ENCODE data around the gene GEMIN5.
"Not testable (repeated sequence)": the region's sequence is repeated elsewhere in the genome, so short reads cannot be mapped to it uniquely, and the experiment has no call there.

GEMIN5 gene

DNA sequence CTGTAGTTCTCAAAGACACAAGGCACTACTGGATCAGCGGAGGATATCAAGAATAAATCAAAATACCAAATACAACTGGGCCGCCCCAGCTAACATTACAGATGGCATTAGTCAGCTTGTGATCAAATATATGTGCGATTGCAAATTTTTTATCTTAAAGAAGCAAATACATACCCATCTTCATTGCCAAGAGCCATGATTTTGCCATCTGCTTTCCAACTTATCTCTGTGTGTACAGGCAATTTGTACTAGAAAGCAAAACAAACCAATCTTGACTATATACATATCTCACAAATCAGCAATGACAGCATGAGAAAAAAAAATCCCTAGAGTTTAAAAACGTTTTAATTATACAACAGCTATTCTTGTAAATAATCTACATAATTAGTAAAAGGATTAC lies 20.3 kb downstream of the GEMIN5 start:
- H3K27ac ChIP-seq, result no peak overlapping the region
- TF ChIP-seq, protein P1, sequence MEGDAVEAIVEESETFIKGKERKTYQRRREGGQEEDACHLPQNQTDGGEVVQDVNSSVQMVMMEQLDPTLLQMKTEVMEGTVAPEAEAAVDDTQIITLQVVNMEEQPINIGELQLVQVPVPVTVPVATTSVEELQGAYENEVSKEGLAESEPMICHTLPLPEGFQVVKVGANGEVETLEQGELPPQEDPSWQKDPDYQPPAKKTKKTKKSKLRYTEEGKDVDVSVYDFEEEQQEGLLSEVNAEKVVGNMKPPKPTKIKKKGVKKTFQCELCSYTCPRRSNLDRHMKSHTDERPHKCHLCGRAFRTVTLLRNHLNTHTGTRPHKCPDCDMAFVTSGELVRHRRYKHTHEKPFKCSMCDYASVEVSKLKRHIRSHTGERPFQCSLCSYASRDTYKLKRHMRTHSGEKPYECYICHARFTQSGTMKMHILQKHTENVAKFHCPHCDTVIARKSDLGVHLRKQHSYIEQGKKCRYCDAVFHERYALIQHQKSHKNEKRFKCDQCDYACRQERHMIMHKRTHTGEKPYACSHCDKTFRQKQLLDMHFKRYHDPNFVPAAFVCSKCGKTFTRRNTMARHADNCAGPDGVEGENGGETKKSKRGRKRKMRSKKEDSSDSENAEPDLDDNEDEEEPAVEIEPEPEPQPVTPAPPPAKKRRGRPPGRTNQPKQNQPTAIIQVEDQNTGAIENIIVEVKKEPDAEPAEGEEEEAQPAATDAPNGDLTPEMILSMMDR (IDR thresholded peaks at IDR 0.05), result no peak
- no peak for TF ChIP-seq ZFX (IDR thresholded peaks at IDR 0.05; ENCODE audit: borderline replicate concordance)

DNA sequence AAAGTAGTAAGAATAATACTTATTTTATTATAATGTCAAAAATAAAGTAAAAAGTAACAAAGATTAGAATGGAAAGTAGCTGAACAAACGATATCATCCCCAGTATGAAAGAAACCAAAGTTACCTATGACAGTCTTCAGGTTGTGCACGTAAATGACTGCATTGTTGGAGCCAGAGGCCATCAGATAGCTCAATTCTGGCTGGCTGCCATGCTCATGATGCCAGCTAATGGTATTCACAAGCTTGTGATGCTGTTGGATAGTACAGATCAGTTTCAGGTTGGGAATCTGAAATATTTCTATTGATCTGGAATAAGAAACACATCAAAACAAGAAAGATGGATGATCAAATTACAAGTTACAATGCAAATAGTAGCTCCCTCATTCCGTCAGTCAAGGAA lies 21.1 kb downstream of the GEMIN5 start:
- TF ChIP-seq, protein P1 (IDR thresholded peaks at IDR 0.05), result no peak
- TF ChIP-seq ZFX (IDR thresholded peaks at IDR 0.05; ENCODE audit: borderline replicate concordance), result no peak
- H3K27ac ChIP-seq, result no peak overlapping the region

DNA sequence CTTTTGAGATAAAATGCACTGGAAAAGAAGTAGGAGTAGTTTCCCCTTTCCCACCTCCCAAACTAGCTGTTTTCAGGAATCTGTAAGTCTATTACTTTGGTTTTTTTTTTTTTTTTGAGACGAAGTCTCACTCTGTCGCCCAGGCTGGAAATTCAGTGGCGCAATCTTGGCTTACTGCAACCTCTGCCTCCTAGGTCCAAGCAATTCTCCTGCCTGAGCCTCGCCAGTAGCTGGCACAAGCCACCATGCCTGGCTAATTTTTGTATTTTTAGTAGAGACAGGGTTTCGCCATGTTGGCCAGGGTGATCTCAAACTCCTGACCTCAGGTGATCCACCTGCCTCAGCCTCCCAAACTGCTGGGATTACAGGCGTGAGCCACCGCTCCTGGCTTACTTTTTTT lies 32.4 kb downstream of the GEMIN5 start:
- not testable (repeated sequence) for H3K27ac ChIP-seq

DNA sequence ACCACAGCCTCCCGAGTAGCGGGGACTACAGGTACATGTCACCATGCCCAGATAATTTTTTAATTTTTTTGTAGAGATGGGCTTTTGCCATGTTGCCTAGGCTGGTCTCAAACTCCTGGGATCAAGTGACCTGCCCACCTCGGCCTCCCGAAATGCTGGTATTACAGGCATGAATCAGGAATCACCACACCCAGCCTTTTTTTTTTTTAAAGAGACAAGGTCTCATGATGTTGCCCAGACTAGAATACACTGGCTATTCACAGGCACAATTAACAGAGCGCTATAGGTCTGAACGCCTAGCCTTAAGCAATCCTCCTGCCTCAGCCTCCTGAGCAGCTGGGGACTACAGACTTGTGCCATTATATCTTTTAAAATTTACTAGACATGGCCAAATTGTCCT lies 36.1 kb downstream of the GEMIN5 start:
- no peak for TF ChIP-seq ZFX (IDR thresholded peaks at IDR 0.05; ENCODE audit: borderline replicate concordance)
- TF ChIP-seq, protein P1 (IDR thresholded peaks at IDR 0.05), result no peak

DNA sequence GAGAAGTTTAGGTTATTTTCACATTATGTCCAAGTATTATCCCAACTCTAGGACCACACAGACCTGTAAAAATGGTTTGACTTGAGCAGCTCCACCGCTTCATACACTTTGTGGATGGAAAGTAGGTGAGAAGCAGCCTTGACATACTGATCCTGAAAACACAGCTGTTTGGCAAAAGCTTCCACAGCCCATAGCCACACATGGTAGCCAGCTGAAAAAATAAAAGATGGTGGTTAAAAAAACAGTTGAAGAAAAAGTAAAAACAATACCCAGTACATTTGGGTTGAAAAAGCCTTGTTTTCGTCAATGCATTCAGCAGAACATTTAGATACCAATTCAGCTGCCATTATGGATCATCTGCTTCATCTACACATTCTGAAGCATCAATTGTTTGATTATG lies 36.7 kb downstream of the GEMIN5 start:
- no peak overlapping the region for H3K27ac ChIP-seq
- no peak for TF ChIP-seq ZFX (IDR thresholded peaks at IDR 0.05; ENCODE audit: borderline replicate concordance)
- TF ChIP-seq, protein P1 (IDR thresholded peaks at IDR 0.05), result no peak

More for the DNA sequence above, 36.1 kb downstream of the GEMIN5 start:
- no peak overlapping the region for H3K27ac ChIP-seq

DNA sequence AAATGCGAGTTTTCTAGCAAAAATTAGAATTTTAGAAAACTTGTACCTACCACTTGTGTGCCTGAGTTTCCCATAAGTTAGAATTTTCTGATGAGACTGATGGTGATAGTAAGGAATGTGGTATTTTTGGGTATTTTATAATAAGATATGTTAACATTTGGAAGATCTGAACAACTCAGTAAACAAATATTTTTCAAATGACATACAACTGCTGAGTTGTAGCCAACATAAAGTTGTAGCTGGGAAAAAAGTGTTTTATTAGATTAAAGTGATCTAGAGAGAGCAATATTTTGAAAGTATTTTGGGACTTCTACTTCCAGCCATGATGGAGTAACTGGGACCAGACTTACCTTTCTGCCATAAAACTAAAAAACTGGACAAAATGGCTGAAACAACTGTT lies 37.9 kb downstream of the GEMIN5 start:
- TF ChIP-seq, protein P1 (IDR thresholded peaks at IDR 0.05), result no peak
- no peak for TF ChIP-seq ZFX (IDR thresholded peaks at IDR 0.05; ENCODE audit: borderline replicate concordance)
- no peak overlapping the region for H3K27ac ChIP-seq

- H3K27ac ChIP-seq, result no peak overlapping the region
- TF ChIP-seq ZFX (IDR thresholded peaks at IDR 0.05; ENCODE audit: borderline replicate concordance), result no peak
- TF ChIP-seq, protein P1 (IDR thresholded peaks at IDR 0.05), result no peak
Observed at GRCh38 chr5:154899151-154899816, 38.7 kb downstream of the GEMIN5 start.

DNA sequence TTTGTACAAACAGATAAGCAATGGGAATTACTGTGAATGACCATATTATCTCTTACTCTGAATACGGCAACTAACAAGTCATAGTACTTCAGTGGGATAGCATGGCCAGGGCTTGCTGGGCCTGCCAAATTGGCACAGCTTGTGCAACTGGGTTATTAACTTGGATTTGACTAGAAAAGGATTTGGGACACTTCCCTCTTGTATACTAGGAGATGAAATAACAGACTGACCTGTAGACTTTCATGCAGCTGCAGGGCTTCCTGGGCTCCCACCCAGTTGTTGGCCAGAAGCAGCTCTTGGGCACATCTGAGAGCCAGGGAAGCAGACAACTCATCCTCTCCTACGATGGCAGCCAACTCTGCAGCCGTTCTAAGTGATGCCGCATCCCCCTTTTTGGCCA lies 39.8 kb downstream of the GEMIN5 start:
- H3K27ac ChIP-seq, result no peak overlapping the region
- TF ChIP-seq ZFX (IDR thresholded peaks at IDR 0.05; ENCODE audit: borderline replicate concordance), result no peak
- TF ChIP-seq, protein P1 (IDR thresholded peaks at IDR 0.05), result no peak

Measured in 22Rv1 (cell line).